ENCODE results near the gene ESRRB. TPM values are rescaled to one million over a fixed set of nuclear protein-coding genes. Genes with fewer than 3 reads are reported as not detected.

The ESRRB gene
- polyA plus RNA-seq, 1 of the 3 experiments (the other 2 are of a cell fraction): 0.05 TPM

DNA sequence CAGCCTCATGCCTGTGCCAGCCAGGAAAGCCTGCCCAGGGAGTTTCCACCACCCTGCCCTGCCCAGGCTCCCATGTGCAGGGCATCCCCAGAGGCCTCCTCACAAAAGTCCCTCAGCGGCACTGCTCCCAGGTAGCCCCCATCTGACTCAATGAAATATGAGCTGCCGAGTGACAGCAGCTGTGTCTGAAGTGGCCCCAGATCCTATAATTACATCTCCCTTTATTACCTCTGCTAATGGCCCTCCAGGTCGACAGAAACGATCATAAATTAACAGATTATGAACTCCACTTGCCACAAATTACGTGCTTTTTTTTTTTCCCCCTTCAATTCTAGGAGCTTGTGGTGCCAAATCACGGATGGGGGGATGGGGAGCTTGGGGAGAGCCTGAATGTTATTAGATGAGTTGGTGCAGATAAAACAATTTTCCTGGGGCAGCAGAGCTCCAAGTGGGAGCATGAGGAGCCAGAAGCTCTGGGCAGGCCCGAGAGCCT is 110.4 kb downstream of the ESRRB start (continued):
- TF ChIP-seq GATA2 (CRISPR knock-in tag; IDR thresholded peaks at IDR 0.05): peak; percentile 98
- no peak for TF ChIP-seq TAF1 (IDR thresholded peaks at IDR 0.05; ENCODE audit: borderline replicate concordance, low read depth, low read length)
- TF ChIP-seq EP300 (IDR thresholded peaks at IDR 0.05; ENCODE audit: borderline replicate concordance in 1 of 2, low read depth in 1 of 2, low read length in 1 of 2): peak in 1 of 2 experiments; percentile 95; a peak in 2 of 4 replicates
- peak; percentile 91 for TF ChIP-seq CHD2 (IDR thresholded peaks at IDR 0.05; ENCODE audit: low read length, partially characterized antibody)
- no peak for TF ChIP-seq RXRA (IDR thresholded peaks at IDR 0.05; ENCODE audit: borderline replicate concordance, low read depth)
- peak; percentile 97 for TF ChIP-seq RCOR1 (IDR thresholded peaks at IDR 0.05; ENCODE audit: low read length)
- TF ChIP-seq, protein P1, sequence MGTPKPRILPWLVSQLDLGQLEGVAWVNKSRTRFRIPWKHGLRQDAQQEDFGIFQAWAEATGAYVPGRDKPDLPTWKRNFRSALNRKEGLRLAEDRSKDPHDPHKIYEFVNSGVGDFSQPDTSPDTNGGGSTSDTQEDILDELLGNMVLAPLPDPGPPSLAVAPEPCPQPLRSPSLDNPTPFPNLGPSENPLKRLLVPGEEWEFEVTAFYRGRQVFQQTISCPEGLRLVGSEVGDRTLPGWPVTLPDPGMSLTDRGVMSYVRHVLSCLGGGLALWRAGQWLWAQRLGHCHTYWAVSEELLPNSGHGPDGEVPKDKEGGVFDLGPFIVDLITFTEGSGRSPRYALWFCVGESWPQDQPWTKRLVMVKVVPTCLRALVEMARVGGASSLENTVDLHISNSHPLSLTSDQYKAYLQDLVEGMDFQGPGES (IDR thresholded peaks at IDR 0.05; ENCODE audit: low read depth, low read length): no peak
- TF ChIP-seq SMC3 (IDR thresholded peaks at IDR 0.05; ENCODE audit: low read depth, low read length): no peak
- peak; percentile 7; the same call in 1 of the 2 replicates for TF ChIP-seq RAD21 (IDR thresholded peaks at IDR 0.05; ENCODE audit: low read length)

DNA sequence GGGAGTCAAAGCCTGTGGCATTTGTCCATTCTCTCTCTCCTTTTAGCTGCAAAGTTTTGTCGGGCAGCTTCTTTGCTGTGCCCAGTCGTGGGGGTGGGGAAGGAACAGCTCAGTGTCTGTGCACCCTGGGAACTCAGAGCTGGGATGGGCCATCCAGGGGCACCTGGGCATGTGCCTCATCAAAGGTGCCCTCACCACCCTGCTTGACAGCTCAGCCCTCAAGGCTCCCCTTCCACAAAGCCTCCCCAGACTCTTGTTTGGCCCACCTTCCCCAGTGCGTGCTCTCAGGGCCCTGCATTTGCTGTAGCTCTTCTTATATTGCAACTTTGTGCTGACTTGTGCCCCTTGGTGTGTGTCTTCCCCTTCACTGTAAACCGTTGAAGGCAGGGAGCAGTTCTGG is 112.6 kb downstream of the ESRRB start:
- ChIA-PET CTCF (interaction anchor here (1.1 to 6.0 kb wide), 12 partner anchors 7 to 438 kb away, joined by 3 to 47 read pairs (median 4); no protein-coding TSS in a partner anchor), POLR2A (interaction anchor here (0.8 kb wide), 1 partner anchor 83 kb away, joined by 3 read pairs; no protein-coding TSS in a partner anchor)
- Histone ChIP-seq H3F3A (replicated peaks; ENCODE audit: insufficient read depth) (no peaks in the 10 kb centered on the region), H3K27ac (ENCODE audit: low read depth in 2 of 2, low read length in 1 of 2) (peak overlapping the region in 1 of 2 experiments; percentile 69; a peak in 2 of 4 replicates), H3K27me3 (ENCODE audit: insufficient read depth) (no peaks in the 10 kb centered on the region), H4K20me1 (ENCODE audit: insufficient read depth) (no peaks in the 10 kb centered on the region), H3K36me3 (replicated peaks in 1 of 2; ENCODE audit: control insufficient read depth in 1 of 2, insufficient read depth in 2 of 2, low read length in 1 of 2) (no peaks in the 10 kb centered on the region), H3K9me2 (no peaks in the 10 kb centered on the region), H3K4me2 (no peak overlapping the region), H3K9ac (no peak overlapping the region), H3K79me2 (ENCODE audit: insufficient read depth) (no peaks in the 10 kb centered on the region), H3K4me3 (ENCODE audit: low read depth in 2 of 2, low read length in 1 of 2) (no peak overlapping the region), H3K4me1 (ENCODE audit: control insufficient read depth in 1 of 2, insufficient read depth in 2 of 2, low read depth in 1 of 2, low read length in 1 of 2) (peaks cover 0 to 47% of the 10 kb centered on the region in 2 experiments; a peak in 1 of 4 replicates), H2AFZ (ENCODE audit: low read depth) (no peak overlapping the region), H3K9me3 (no peaks in the 10 kb centered on the region)
- DNase-seq: no peak
- WGBS (ENCODE audit: low lambda C conversion rate): 40% methylated on average over 4 of the region's 4 CpGs
- TF ChIP-seq EZH2phosphoT487 (IDR thresholded peaks at IDR 0.05; ENCODE audit: borderline replicate concordance, low read depth): no peak
- TF ChIP-seq RAD21 (IDR thresholded peaks at IDR 0.05; ENCODE audit: low read length): no peak

DNA sequence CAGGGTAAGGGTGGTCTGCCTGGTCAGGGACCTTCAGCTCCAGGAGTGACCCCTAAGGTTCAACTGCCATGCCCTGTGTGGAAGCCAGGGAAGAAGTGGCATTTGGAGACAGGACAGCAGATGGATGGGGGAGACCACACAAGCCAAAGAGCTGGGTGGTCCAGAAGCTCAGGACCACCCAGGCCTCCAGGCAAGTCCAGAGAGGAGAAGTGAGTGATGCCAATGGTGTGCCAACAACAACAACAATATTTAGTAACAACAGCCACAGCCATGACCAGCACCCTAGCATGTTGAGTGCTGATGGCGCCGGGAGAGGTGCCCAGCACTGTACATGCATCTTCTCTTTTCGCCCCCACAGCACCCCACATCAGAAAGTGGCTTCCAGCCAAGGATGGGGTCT is 113.7 kb downstream of the ESRRB start:
- Histone ChIP-seq H3K4me2 (no peak overlapping the region), H3K79me2 (ENCODE audit: insufficient read depth) (no peaks in the 10 kb centered on the region), H3K27ac (ENCODE audit: low read depth in 2 of 2, low read length in 1 of 2) (peak overlapping the region in 1 of 2 experiments; percentile 54; a peak in 2 of 4 replicates), H3K4me1 (ENCODE audit: control insufficient read depth in 1 of 2, insufficient read depth in 2 of 2, low read depth in 1 of 2, low read length in 1 of 2) (peaks cover 0 to 47% of the 10 kb centered on the region in 2 experiments; a peak in 1 of 4 replicates), H3K9me3 (no peaks in the 10 kb centered on the region), H4K20me1 (ENCODE audit: insufficient read depth) (no peaks in the 10 kb centered on the region), H3K27me3 (ENCODE audit: insufficient read depth) (no peaks in the 10 kb centered on the region), H3K9ac (no peak overlapping the region), H3K4me3 (ENCODE audit: low read depth in 2 of 2, low read length in 1 of 2) (no peak overlapping the region), H3K36me3 (replicated peaks in 1 of 2; ENCODE audit: control insufficient read depth in 1 of 2, insufficient read depth in 2 of 2, low read length in 1 of 2) (no peaks in the 10 kb centered on the region), H3K9me2 (no peaks in the 10 kb centered on the region), H2AFZ (ENCODE audit: low read depth) (no peak overlapping the region), H3F3A (replicated peaks; ENCODE audit: insufficient read depth) (no peaks in the 10 kb centered on the region)
- ChIA-PET POLR2A (interaction anchor here (0.6 kb wide), 1 partner anchor 375 kb away, joined by 3 read pairs; no protein-coding TSS in a partner anchor), CTCF (interaction anchor here (0.6 to 6.0 kb wide), 12 partner anchors 10 to 429 kb away, joined by 3 to 47 read pairs (median 4); no protein-coding TSS in a partner anchor)
- WGBS (ENCODE audit: low lambda C conversion rate): 45% methylated on average over 3 of the region's 3 CpGs
- DNase-seq: no peak
- no peak for TF ChIP-seq POLR2AphosphoS5 (IDR thresholded peaks at IDR 0.05; ENCODE audit: low read depth, low read length)
- no peak for TF ChIP-seq RCOR1 (IDR thresholded peaks at IDR 0.05; ENCODE audit: low read length)
- no peak for TF ChIP-seq NFIC (IDR thresholded peaks at IDR 0.05; ENCODE audit: borderline replicate concordance)
- TF ChIP-seq, protein P2, sequence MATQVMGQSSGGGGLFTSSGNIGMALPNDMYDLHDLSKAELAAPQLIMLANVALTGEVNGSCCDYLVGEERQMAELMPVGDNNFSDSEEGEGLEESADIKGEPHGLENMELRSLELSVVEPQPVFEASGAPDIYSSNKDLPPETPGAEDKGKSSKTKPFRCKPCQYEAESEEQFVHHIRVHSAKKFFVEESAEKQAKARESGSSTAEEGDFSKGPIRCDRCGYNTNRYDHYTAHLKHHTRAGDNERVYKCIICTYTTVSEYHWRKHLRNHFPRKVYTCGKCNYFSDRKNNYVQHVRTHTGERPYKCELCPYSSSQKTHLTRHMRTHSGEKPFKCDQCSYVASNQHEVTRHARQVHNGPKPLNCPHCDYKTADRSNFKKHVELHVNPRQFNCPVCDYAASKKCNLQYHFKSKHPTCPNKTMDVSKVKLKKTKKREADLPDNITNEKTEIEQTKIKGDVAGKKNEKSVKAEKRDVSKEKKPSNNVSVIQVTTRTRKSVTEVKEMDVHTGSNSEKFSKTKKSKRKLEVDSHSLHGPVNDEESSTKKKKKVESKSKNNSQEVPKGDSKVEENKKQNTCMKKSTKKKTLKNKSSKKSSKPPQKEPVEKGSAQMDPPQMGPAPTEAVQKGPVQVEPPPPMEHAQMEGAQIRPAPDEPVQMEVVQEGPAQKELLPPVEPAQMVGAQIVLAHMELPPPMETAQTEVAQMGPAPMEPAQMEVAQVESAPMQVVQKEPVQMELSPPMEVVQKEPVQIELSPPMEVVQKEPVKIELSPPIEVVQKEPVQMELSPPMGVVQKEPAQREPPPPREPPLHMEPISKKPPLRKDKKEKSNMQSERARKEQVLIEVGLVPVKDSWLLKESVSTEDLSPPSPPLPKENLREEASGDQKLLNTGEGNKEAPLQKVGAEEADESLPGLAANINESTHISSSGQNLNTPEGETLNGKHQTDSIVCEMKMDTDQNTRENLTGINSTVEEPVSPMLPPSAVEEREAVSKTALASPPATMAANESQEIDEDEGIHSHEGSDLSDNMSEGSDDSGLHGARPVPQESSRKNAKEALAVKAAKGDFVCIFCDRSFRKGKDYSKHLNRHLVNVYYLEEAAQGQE (IDR thresholded peaks at IDR 0.05; ENCODE audit: low read depth, low read length): no peak
- TF ChIP-seq, protein P1 (IDR thresholded peaks at IDR 0.05; ENCODE audit: low read depth, low read length): no peak
- TF ChIP-seq FOSL2 (IDR thresholded peaks at IDR 0.05; ENCODE audit: borderline replicate concordance, low read depth): no peak
- TF ChIP-seq NRF1 (IDR thresholded peaks at IDR 0.05; ENCODE audit: low read depth, low read length): no peak
- TF ChIP-seq, protein P3, sequence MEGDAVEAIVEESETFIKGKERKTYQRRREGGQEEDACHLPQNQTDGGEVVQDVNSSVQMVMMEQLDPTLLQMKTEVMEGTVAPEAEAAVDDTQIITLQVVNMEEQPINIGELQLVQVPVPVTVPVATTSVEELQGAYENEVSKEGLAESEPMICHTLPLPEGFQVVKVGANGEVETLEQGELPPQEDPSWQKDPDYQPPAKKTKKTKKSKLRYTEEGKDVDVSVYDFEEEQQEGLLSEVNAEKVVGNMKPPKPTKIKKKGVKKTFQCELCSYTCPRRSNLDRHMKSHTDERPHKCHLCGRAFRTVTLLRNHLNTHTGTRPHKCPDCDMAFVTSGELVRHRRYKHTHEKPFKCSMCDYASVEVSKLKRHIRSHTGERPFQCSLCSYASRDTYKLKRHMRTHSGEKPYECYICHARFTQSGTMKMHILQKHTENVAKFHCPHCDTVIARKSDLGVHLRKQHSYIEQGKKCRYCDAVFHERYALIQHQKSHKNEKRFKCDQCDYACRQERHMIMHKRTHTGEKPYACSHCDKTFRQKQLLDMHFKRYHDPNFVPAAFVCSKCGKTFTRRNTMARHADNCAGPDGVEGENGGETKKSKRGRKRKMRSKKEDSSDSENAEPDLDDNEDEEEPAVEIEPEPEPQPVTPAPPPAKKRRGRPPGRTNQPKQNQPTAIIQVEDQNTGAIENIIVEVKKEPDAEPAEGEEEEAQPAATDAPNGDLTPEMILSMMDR (IDR thresholded peaks at IDR 0.05): no peak
- TF ChIP-seq EP300 (IDR thresholded peaks at IDR 0.05; ENCODE audit: borderline replicate concordance in 1 of 2, low read depth in 1 of 2, low read length in 1 of 2): no peak
